ENCODE measurements around the gene NOS3. TPM values are rescaled to one million over a fixed set of nuclear protein-coding genes. Genes with fewer than 3 reads are reported as not detected.

Gene NOS3
- total and polyA plus RNA-seq, 2 donors (not counting 3 experiments of a cell fraction or from before 2014, with no cell fraction given), result 82.8 to 95.1 TPM

GRCh38 chr7:151034312-151035025 lies 43.7 kb downstream of the NOS3 start:
- intact Hi-C loops (cut with micrococcal nuclease) (no loop called here), dilution Hi-C loops (cut with MboI; ENCODE audit: extremely low pct_ligation_motif_present, low sequenced_read_pairs) (no loop called here)
- Histone ChIP-seq H3K27ac (ENCODE audit: insufficient read depth, low read depth, low read length) (no peak overlapping the region), H3K4me3 (replicated peaks in 1 of 3; ENCODE audit: insufficient read depth in 1 of 3, low read depth in 1 of 3, low read length in 3 of 3) (no peak overlapping the region), H3K79me2 (ENCODE audit: control insufficient read depth, insufficient read depth, low read length) (no peaks in the 10 kb centered on the region), H3K27me3 (ENCODE audit: control insufficient read depth in 2 of 2, insufficient read depth in 2 of 2, low read length in 2 of 2) (no peaks in the 10 kb centered on the region), H4K20me1 (replicated peaks; ENCODE audit: control insufficient read depth, extremely low read depth, insufficient read depth, low read length) (no peaks in the 10 kb centered on the region), H3K4me2 (ENCODE audit: insufficient read depth, low read length) (no peak overlapping the region), H3K9me1 (replicated peaks; ENCODE audit: control insufficient read depth, extremely low read depth, insufficient read depth, low read length) (no peaks in the 10 kb centered on the region), H3K4me1 (ENCODE audit: control insufficient read depth, extremely low read depth, insufficient read depth, low read length) (peaks cover 15% of the 10 kb centered on the region), H2AFZ (ENCODE audit: low read depth, low read length) (no peak overlapping the region), H3K36me3 (ENCODE audit: control insufficient read depth in 2 of 2, extremely low read depth in 1 of 2, insufficient read depth in 2 of 2, low read length in 2 of 2) (peaks cover 0 to 17% of the 10 kb centered on the region in 2 experiments), H3K9ac (replicated peaks; ENCODE audit: extremely low read depth, insufficient read depth, low read length) (no peak overlapping the region), H3K9me3 (replicated peaks; ENCODE audit: control insufficient read depth, insufficient read depth, low read length) (no peaks in the 10 kb centered on the region)
- TF ChIP-seq JUN (IDR thresholded peaks at IDR 0.05; ENCODE audit: borderline replicate concordance, insufficient read depth, insufficient read length, low read depth) (no peak), CTCF (IDR thresholded peaks at IDR 0.05; ENCODE audit: extremely low read depth in 1 of 2, insufficient read depth in 1 of 2, low read depth in 1 of 2, low read length in 2 of 2) (no peak), POLR2AphosphoS5 (IDR thresholded peaks at IDR 0.05; ENCODE audit: insufficient read depth, low read depth, low read length) (no peak), MYC (IDR thresholded peaks at IDR 0.05; ENCODE audit: low read depth, low read length) (no peak), EZH2 (IDR thresholded peaks at IDR 0.05; ENCODE audit: borderline replicate concordance, low read depth, low read length, severe bottlenecking) (no peak), MAX (IDR thresholded peaks at IDR 0.05; ENCODE audit: insufficient read depth, insufficient read length) (no peak), POLR2A (IDR thresholded peaks at IDR 0.05; ENCODE audit: low read depth, low read length) (no peak), GATA2 (IDR thresholded peaks at IDR 0.05; ENCODE audit: insufficient read depth, insufficient read length, low read depth, low read length) (no peak), FOS (IDR thresholded peaks at IDR 0.05; ENCODE audit: borderline replicate concordance, insufficient read depth, low read length) (no peak)
- ChIA-PET POLR2A (no interaction called here), CTCF (interaction anchor here (1.7 kb wide), 1 partner anchor 89 kb away, joined by 5 read pairs; no protein-coding TSS in a partner anchor)
- DNase-seq (ENCODE audit: low read depth, low spot score), result no peak
- no peak for FAIRE-seq
- no TSS peak for BruUV-seq (replicated peaks)
